ENCODE measurements around the gene TMBIM4. TPM values are rescaled to one million over a fixed set of nuclear protein-coding genes. Genes with fewer than 3 reads are reported as not detected.
"Not testable (repeated sequence)": the region's sequence is repeated elsewhere in the genome, so short reads cannot be mapped to it uniquely, and the experiment has no call there.

TMBIM4 gene
- polyA plus RNA-seq, 1 of the 3 experiments (the other 2 are of a cell fraction) = 68.5 TPM

DNA sequence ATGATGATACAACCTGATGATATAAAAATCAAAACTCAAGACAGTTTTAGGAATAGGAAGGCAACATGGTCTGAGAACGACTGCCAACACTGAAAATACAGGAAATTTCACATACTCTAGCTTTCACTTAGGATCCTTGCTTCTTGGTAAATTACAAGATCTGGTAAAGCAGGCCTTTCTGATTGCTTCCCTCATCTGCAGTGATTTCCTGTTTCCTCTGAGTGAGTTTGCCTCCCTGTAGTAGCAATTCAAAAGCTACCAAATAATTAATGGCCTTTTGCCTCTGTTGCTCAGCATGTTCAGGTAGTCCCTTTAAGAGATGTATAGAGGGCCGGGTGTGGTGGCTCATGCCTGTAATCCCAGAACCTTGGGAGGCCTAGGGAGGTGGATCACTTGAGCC is 17.2 kb upstream of the TMBIM4 start:
- H3K27ac ChIP-seq (ENCODE audit: low read depth in 2 of 2, low read length in 1 of 2) = no peak overlapping the region
- H3K9ac ChIP-seq = no peak overlapping the region
- no peak overlapping the region for H3K4me3 ChIP-seq (ENCODE audit: low read depth in 2 of 2, low read length in 1 of 2)
- no peaks in the 10 kb centered on the region for H3K9me3 ChIP-seq
- ChIA-PET POLR2A (no interaction called here), CTCF (no interaction called here)
- no peak for DNase-seq
- H3F3A ChIP-seq (replicated peaks; ENCODE audit: insufficient read depth) = no peaks in the 10 kb centered on the region
- no peak overlapping the region for H2AFZ ChIP-seq (ENCODE audit: low read depth)
- no peaks in the 10 kb centered on the region for H4K20me1 ChIP-seq (ENCODE audit: insufficient read depth)
- H3K36me3 ChIP-seq (replicated peaks in 1 of 2; ENCODE audit: control insufficient read depth in 1 of 2, insufficient read depth in 2 of 2, low read length in 1 of 2) = no peaks in the 10 kb centered on the region
- peaks cover 49% of the 10 kb centered on the region for H3K27me3 ChIP-seq (ENCODE audit: insufficient read depth)
- no peak overlapping the region for H3K4me2 ChIP-seq
- 24% methylated on average over 2 of the region's 2 CpGs for WGBS (ENCODE audit: low lambda C conversion rate)
- TF ChIP-seq RCOR1 (IDR thresholded peaks at IDR 0.05; ENCODE audit: low read length) (no peak), NFIC (IDR thresholded peaks at IDR 0.05; ENCODE audit: borderline replicate concordance) (no peak), YY1 (IDR thresholded peaks at IDR 0.05; ENCODE audit: low read depth) (no peak), RFX5 (IDR thresholded peaks at IDR 0.05; ENCODE audit: low read length) (no peak), RAD21 (IDR thresholded peaks at IDR 0.05; ENCODE audit: low read length) (no peak), SIN3A (IDR thresholded peaks at IDR 0.05; ENCODE audit: borderline replicate concordance, low read depth, low read length) (no peak), JUND (IDR thresholded peaks at IDR 0.05) (no peak), NRF1 (IDR thresholded peaks at IDR 0.05; ENCODE audit: low read depth, low read length) (no peak), MXI1 (IDR thresholded peaks at IDR 0.05; ENCODE audit: low read depth, low read length) (no peak)
- TF ChIP-seq, protein P1, sequence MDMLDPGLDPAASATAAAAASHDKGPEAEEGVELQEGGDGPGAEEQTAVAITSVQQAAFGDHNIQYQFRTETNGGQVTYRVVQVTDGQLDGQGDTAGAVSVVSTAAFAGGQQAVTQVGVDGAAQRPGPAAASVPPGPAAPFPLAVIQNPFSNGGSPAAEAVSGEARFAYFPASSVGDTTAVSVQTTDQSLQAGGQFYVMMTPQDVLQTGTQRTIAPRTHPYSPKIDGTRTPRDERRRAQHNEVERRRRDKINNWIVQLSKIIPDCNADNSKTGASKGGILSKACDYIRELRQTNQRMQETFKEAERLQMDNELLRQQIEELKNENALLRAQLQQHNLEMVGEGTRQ (IDR thresholded peaks at IDR 0.05; ENCODE audit: borderline replicate concordance, low read depth, low read length) = no peak
- H3K9me2 ChIP-seq = no peaks in the 10 kb centered on the region
- H3K79me2 ChIP-seq (ENCODE audit: insufficient read depth) = no peaks in the 10 kb centered on the region
- H3K4me1 ChIP-seq (ENCODE audit: control insufficient read depth in 1 of 2, insufficient read depth in 2 of 2, low read depth in 1 of 2, low read length in 1 of 2) = peaks cover 0 to 4% of the 10 kb centered on the region in 2 experiments; a peak in 1 of 4 replicates

DNA sequence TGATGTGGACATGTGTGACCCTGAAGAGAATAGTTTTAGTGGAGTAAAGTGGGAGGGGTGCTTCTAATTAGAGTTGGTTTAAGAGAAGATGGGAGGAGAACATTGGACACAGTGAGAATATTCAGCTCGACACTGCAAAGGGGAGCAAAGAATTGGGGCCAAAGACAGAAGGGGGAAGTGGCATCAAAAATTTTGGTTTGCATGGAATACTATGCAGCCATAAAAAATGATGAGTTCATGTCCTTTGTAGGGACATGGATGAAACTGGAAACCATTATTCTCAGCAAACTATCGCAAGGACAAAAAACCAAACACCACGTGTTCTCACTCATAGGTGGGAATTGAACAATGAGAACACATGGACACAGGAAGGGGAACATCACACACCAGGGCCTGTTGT is 15.0 kb upstream of the TMBIM4 start:
- 0% methylated on average over 3 of the region's 3 CpGs for WGBS (ENCODE audit: low lambda C conversion rate)
- CTCF ChIA-PET = not testable (repeated sequence)

DNA sequence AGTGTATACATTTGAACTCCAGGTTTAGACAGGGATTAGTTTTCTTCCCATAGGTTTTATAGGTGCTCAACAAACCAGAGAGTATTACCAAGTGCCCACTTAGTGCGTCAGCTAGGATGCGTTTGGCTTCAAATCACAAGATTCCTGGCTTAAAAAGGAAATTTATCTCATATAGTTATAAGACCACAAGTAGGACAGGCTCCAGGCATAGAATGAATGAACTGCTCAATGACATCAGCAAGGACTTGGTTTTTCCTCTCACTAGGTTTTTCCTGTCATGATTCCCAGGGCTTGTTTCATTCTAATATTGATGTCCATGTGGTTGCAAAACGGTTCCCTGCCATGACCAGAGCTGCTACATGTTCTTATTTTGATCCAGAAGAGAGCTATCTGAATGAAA is 13.2 kb upstream of the TMBIM4 start:
- Histone ChIP-seq H3K27me3 (ENCODE audit: insufficient read depth) (peaks cover 18% of the 10 kb centered on the region; the same call in 1 of the 2 replicates), H3K4me3 (ENCODE audit: low read depth in 2 of 2, low read length in 1 of 2) (no peak overlapping the region), H3K4me2 (no peak overlapping the region), H3K36me3 (replicated peaks in 1 of 2; ENCODE audit: control insufficient read depth in 1 of 2, insufficient read depth in 2 of 2, low read length in 1 of 2) (no peaks in the 10 kb centered on the region), H3K9me2 (no peaks in the 10 kb centered on the region), H3K9me3 (no peaks in the 10 kb centered on the region), H3K4me1 (ENCODE audit: control insufficient read depth in 1 of 2, insufficient read depth in 2 of 2, low read depth in 1 of 2, low read length in 1 of 2) (no peaks in the 10 kb centered on the region), H3F3A (replicated peaks; ENCODE audit: insufficient read depth) (no peaks in the 10 kb centered on the region), H3K9ac (no peak overlapping the region), H4K20me1 (ENCODE audit: insufficient read depth) (no peaks in the 10 kb centered on the region), H3K27ac (ENCODE audit: low read depth in 2 of 2, low read length in 1 of 2) (no peak overlapping the region), H2AFZ (ENCODE audit: low read depth) (no peak overlapping the region), H3K79me2 (ENCODE audit: insufficient read depth) (no peaks in the 10 kb centered on the region)
- POLR2A ChIA-PET = interaction anchor here (1.0 kb wide), 1 partner anchor 13 kb away, joined by 4 read pairs; no protein-coding TSS in a partner anchor
- CTCF ChIA-PET = interaction anchor here (1.3 kb wide), 1 partner anchor 38 kb away, joined by 3 read pairs; no protein-coding TSS in a partner anchor
- DNase-seq = no peak
- 55% methylated on average over 3 of the region's 3 CpGs for WGBS (ENCODE audit: low lambda C conversion rate)
- TF ChIP-seq, protein P2, sequence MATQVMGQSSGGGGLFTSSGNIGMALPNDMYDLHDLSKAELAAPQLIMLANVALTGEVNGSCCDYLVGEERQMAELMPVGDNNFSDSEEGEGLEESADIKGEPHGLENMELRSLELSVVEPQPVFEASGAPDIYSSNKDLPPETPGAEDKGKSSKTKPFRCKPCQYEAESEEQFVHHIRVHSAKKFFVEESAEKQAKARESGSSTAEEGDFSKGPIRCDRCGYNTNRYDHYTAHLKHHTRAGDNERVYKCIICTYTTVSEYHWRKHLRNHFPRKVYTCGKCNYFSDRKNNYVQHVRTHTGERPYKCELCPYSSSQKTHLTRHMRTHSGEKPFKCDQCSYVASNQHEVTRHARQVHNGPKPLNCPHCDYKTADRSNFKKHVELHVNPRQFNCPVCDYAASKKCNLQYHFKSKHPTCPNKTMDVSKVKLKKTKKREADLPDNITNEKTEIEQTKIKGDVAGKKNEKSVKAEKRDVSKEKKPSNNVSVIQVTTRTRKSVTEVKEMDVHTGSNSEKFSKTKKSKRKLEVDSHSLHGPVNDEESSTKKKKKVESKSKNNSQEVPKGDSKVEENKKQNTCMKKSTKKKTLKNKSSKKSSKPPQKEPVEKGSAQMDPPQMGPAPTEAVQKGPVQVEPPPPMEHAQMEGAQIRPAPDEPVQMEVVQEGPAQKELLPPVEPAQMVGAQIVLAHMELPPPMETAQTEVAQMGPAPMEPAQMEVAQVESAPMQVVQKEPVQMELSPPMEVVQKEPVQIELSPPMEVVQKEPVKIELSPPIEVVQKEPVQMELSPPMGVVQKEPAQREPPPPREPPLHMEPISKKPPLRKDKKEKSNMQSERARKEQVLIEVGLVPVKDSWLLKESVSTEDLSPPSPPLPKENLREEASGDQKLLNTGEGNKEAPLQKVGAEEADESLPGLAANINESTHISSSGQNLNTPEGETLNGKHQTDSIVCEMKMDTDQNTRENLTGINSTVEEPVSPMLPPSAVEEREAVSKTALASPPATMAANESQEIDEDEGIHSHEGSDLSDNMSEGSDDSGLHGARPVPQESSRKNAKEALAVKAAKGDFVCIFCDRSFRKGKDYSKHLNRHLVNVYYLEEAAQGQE (IDR thresholded peaks at IDR 0.05; ENCODE audit: low read depth, low read length) = no peak
- no peak for TF ChIP-seq ELF1 (IDR thresholded peaks at IDR 0.05)
- TF ChIP-seq, protein P3, sequence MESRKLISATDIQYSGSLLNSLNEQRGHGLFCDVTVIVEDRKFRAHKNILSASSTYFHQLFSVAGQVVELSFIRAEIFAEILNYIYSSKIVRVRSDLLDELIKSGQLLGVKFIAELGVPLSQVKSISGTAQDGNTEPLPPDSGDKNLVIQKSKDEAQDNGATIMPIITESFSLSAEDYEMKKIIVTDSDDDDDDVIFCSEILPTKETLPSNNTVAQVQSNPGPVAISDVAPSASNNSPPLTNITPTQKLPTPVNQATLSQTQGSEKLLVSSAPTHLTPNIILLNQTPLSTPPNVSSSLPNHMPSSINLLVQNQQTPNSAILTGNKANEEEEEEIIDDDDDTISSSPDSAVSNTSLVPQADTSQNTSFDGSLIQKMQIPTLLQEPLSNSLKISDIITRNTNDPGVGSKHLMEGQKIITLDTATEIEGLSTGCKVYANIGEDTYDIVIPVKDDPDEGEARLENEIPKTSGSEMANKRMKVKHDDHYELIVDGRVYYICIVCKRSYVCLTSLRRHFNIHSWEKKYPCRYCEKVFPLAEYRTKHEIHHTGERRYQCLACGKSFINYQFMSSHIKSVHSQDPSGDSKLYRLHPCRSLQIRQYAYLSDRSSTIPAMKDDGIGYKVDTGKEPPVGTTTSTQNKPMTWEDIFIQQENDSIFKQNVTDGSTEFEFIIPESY (IDR thresholded peaks at IDR 0.05; ENCODE audit: borderline replicate concordance, low read depth) = no peak
- TF ChIP-seq, protein P4, sequence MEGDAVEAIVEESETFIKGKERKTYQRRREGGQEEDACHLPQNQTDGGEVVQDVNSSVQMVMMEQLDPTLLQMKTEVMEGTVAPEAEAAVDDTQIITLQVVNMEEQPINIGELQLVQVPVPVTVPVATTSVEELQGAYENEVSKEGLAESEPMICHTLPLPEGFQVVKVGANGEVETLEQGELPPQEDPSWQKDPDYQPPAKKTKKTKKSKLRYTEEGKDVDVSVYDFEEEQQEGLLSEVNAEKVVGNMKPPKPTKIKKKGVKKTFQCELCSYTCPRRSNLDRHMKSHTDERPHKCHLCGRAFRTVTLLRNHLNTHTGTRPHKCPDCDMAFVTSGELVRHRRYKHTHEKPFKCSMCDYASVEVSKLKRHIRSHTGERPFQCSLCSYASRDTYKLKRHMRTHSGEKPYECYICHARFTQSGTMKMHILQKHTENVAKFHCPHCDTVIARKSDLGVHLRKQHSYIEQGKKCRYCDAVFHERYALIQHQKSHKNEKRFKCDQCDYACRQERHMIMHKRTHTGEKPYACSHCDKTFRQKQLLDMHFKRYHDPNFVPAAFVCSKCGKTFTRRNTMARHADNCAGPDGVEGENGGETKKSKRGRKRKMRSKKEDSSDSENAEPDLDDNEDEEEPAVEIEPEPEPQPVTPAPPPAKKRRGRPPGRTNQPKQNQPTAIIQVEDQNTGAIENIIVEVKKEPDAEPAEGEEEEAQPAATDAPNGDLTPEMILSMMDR (IDR thresholded peaks at IDR 0.05) = no peak
- TF ChIP-seq NFIC (IDR thresholded peaks at IDR 0.05; ENCODE audit: borderline replicate concordance) = no peak
- no peak for TF ChIP-seq FOSL2 (IDR thresholded peaks at IDR 0.05; ENCODE audit: borderline replicate concordance, low read depth)

More for the DNA sequence above, 15.0 kb upstream of the TMBIM4 start:
- H3K9me3 ChIP-seq; H3K79me2 ChIP-seq (ENCODE audit: insufficient read depth); H3K4me2 ChIP-seq; H2AFZ ChIP-seq (ENCODE audit: low read depth); H3K9me2 ChIP-seq; H4K20me1 ChIP-seq (ENCODE audit: insufficient read depth); POLR2A ChIA-PET; H3K9ac ChIP-seq; H3K27ac ChIP-seq (ENCODE audit: low read depth in 2 of 2, low read length in 1 of 2); H3K4me3 ChIP-seq (ENCODE audit: low read depth in 2 of 2, low read length in 1 of 2); DNase-seq; H3K4me1 ChIP-seq (ENCODE audit: control insufficient read depth in 1 of 2, insufficient read depth in 2 of 2, low read depth in 1 of 2, low read length in 1 of 2); H3K36me3 ChIP-seq (replicated peaks in 1 of 2; ENCODE audit: control insufficient read depth in 1 of 2, insufficient read depth in 2 of 2, low read length in 1 of 2); H3F3A ChIP-seq (replicated peaks; ENCODE audit: insufficient read depth): not testable (repeated sequence)
- H3K27me3 ChIP-seq (ENCODE audit: insufficient read depth) = peaks cover 29% of the 10 kb centered on the region
